WERI-Rb-1 (cell line): ENCODE data around the gene CRTAP.

Experiments used
- DNase-seq: peaks from one replicate; pipeline ENCODE4 v3.0.0-alpha.2; 2020
- H3K27ac ChIP-seq: fragments of 250-450 bp; sonication (Bioruptor Pico); 2 replicates; pipeline ENCODE4 v1.5.1; 2020; ENCODE audit warnings: mild to moderate bottlenecking, moderate library complexity
- H3K27me3 ChIP-seq: fragments of 250-450 bp; sonication (Bioruptor Pico); 2 replicates; pipeline ENCODE4 v1.5.1; 2021; ENCODE audit warnings: mild to moderate bottlenecking, low read depth, moderate library complexity; ENCODE audit not compliant: insufficient read depth, severe bottlenecking
- H3K36me3 ChIP-seq: fragments of 250-450 bp; sonication (Bioruptor Pico); 2 replicates; pipeline ENCODE4 v1.5.1; 2020; ENCODE audit warnings: mild to moderate bottlenecking, moderate library complexity
- H3K4me3 ChIP-seq: 2 replicates; pipeline ENCODE4 v1.5.1; 2011; ENCODE audit warnings: low read depth, mild to moderate bottlenecking, control low read depth, low read length
- H3K9me3 ChIP-seq: fragments of 250-450 bp; sonication (Bioruptor Pico); 2 replicates; pipeline ENCODE4 v1.5.1; 2021; ENCODE audit warnings: mild to moderate bottlenecking, moderate library complexity; ENCODE audit not compliant: severe bottlenecking
- TF ChIP-seq, protein P1 (sequence below): IDR thresholded peaks from 2 replicates; pipeline ENCODE4 v1.5.1; 2011; ENCODE audit warnings: low read depth, mild to moderate bottlenecking, control low read depth, inconsistent platforms, low read length

CRTAP gene

DNA sequence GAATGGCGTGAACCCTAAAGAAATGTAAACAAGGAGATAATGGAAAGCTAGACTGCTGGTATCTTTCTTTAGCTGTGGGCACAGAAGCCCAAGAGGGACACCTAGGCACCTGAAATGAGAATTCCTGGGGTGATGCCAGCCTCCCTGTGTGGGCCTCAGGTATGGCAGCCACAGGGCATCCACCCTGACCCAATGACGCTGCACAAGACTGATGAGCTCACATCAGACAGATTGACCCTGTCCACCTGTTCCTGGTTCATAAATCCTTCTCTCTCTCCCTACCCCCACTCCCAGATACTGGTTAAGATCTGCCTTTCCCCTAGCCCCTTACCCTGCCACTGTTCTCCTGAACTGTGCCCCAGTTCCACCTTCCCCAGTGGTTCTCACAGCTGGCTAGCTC, 18.4 kb upstream of the CRTAP start:
- Histone ChIP-seq H3K27me3 (no peaks in the 10 kb centered on the region), H3K36me3 (peaks cover 7% of the 10 kb centered on the region), H3K9me3 (no peaks in the 10 kb centered on the region), H3K27ac (no peak overlapping the region), H3K4me3 (no peak overlapping the region; the same call in 1 of the 2 replicates)
- peak; percentile 21 for DNase-seq
- TF ChIP-seq, protein P1, sequence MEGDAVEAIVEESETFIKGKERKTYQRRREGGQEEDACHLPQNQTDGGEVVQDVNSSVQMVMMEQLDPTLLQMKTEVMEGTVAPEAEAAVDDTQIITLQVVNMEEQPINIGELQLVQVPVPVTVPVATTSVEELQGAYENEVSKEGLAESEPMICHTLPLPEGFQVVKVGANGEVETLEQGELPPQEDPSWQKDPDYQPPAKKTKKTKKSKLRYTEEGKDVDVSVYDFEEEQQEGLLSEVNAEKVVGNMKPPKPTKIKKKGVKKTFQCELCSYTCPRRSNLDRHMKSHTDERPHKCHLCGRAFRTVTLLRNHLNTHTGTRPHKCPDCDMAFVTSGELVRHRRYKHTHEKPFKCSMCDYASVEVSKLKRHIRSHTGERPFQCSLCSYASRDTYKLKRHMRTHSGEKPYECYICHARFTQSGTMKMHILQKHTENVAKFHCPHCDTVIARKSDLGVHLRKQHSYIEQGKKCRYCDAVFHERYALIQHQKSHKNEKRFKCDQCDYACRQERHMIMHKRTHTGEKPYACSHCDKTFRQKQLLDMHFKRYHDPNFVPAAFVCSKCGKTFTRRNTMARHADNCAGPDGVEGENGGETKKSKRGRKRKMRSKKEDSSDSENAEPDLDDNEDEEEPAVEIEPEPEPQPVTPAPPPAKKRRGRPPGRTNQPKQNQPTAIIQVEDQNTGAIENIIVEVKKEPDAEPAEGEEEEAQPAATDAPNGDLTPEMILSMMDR = no peak

DNA sequence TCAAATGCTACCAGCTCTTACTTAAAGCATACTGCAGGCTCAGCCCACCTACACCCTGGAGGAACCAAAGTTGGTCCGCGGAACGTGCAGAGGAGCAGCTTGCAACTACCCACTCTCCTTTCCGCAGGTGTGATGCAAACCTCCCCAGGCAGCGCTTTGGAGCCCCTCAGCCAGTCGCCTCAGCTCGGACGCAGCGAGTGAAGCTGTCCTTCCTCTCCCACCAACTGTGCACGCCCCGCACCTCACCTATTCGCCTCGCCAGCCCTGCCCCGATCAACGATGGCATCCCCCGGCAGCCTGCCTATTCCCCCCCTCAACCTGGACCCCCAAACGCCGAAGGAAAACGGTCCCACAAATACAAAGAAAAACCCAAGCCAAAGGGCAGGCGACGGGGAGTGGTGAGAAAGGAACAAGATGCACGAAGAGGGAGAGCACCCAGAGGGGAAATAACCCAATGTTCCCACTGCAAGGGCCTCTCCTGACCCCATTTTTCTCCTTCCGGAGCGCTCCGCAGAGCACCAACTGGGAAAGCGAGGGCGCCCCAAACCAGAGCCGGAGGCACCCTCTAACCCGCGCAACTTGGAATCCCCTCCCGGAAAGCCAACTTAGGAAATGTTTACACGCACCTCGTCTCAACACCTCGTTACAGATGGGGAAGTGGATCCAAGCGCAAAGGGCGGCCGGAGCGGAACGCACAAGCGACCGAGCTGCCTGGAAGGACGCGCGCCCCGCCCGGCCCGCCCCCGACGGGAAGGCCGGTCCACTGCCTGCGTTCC, 17.5 kb upstream of the CRTAP start:
- H3K4me3 ChIP-seq = peak overlapping the region; percentile 62
- peak; percentile 30 for DNase-seq
- H3K27ac ChIP-seq = peak overlapping the region; percentile 80
- peaks cover 7% of the 10 kb centered on the region for H3K36me3 ChIP-seq
- H3K27me3 ChIP-seq = no peaks in the 10 kb centered on the region
- TF ChIP-seq, protein P1 = no peak
- H3K9me3 ChIP-seq = no peaks in the 10 kb centered on the region

DNA sequence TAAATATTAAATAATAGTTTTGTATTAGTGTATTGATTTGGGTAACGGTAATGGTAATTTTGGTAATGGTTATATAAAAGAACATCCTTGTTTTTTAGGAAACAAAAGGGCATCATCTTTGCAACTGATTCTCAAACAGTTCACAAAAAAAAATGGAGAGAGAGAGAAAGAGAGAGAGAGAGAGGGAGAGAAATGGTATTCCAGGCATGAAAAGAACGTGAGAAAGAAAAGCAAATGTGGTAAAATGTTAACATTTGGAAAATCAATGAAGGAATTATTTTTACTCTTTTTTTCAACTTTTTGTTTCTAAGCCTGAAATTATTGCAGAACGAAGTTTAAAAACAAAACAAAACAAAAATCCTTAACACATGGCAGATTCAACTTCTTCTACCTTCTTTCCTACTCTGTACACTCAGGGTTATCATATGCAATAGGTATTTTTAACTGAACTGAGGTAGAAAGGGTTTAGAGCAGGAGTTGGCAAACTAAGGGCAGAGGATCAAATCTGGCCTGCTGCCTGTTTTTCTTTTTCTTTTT, 14.6 kb upstream of the CRTAP start:
- Histone ChIP-seq H3K27ac (no peak overlapping the region), H3K4me3 (no peak overlapping the region), H3K9me3 (no peaks in the 10 kb centered on the region), H3K27me3 (no peaks in the 10 kb centered on the region), H3K36me3 (peaks cover 3% of the 10 kb centered on the region)
- TF ChIP-seq, protein P1 = no peak
- DNase-seq = no peak

DNA sequence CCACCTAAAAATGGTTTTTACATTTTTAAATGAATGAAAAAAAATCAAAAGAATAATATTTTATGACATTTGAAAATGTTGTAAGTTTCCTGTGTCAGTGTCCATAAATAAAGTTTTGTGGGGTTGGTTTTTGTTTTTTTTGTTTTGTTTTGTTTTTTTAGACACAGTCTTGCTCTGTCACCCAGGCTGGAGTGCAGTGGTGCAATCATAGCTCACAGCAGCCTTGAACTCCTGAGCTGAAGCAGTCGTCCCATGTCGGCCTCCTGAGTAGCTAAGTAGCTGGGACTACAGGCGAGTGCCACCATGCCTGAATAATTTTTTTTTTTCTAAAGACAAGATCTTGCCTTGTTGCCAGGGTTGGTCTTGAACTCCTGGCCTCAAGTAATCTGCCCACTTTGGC, 14.1 kb upstream of the CRTAP start:
- TF ChIP-seq, protein P1 = no peak
- Histone ChIP-seq H3K36me3 (no peaks in the 10 kb centered on the region), H3K27me3 (no peaks in the 10 kb centered on the region), H3K27ac (no peak overlapping the region), H3K9me3 (no peaks in the 10 kb centered on the region), H3K4me3 (no peak overlapping the region)
- no peak for DNase-seq

DNA sequence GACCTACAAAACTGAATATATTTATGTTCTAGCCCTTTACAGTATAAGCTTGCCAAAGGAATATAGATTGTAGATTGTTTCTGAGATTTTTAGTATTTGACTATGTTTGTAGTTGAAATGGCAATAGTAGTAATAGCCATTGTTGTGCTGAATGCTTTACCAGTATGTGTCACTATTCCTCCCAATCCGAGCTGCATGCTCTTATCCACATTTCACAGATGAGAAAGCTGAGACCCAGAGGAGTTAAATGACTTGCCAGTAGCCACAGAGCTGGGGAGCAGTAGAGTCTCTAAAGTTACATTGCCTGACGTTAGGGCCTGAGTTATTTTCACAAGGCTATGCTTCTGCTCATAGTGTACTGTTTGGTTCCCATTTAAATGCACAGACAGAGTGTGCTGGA, 13.6 kb upstream of the CRTAP start:
- no peak overlapping the region for H3K4me3 ChIP-seq
- no peak overlapping the region for H3K27ac ChIP-seq
- TF ChIP-seq, protein P1 = no peak
- H3K9me3 ChIP-seq = no peaks in the 10 kb centered on the region
- H3K36me3 ChIP-seq = no peaks in the 10 kb centered on the region
- no peaks in the 10 kb centered on the region for H3K27me3 ChIP-seq
- no peak for DNase-seq
